Measurements from ENCODE around the gene EID1.
"Not testable (repeated sequence)": the region's sequence is repeated elsewhere in the genome, so short reads cannot be mapped to it uniquely, and the experiment has no call there.

Gene EID1, protein sequence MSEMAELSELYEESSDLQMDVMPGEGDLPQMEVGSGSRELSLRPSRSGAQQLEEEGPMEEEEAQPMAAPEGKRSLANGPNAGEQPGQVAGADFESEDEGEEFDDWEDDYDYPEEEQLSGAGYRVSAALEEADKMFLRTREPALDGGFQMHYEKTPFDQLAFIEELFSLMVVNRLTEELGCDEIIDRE

DNA sequence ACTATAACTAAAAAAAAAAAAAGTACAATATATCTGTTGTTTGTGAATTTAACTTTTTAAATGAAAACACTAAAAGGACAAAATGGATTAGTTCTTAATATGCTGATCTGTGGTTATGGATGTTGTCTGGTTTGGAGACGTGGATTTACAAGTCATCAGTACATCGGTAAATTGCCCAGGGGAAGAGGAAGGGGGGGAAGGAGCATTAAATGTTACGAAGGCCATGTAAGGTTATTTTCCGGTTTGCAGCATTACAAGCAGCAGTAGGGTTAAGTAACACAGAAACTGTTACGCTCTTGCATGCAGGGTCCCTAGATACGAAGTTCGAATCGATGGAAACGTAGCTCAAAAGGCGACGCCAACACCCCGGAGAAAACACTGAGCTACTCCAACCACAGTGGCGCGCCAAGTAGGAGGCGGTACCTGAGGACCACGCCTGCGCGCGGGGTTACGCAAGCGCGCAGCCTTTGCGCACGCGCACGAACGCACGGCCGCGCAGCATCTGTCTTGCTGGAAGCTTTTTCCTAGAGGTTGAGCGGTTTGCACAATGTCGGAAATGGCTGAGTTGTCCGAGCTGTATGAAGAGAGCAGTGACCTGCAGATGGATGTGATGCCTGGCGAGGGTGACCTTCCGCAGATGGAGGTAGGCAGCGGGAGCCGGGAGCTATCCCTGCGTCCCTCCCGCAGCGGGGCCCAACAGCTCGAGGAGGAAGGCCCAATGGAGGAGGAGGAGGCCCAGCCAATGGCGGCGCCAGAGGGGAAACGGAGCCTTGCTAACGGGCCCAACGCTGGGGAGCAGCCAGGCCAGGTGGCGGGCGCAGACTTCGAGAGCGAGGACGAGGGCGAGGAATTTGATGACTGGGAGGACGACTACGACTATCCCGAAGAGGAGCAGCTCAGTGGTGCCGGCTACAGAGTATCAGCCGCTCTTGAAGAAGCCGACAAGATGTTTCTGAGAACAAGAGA is at the start of gene EID1:
EID1 (plus strand) TSS at position 505 of the 966 bp plus-strand sequence; CDS start at position 548, 43 bp downstream.
- in situ Hi-C loops (cut with HindIII; ENCODE audit: low sequenced_read_pairs) = loop anchor here (5.0 kb wide), 2 partner anchors 94 to 344 kb away; no protein-coding TSS in a partner anchor

DNA sequence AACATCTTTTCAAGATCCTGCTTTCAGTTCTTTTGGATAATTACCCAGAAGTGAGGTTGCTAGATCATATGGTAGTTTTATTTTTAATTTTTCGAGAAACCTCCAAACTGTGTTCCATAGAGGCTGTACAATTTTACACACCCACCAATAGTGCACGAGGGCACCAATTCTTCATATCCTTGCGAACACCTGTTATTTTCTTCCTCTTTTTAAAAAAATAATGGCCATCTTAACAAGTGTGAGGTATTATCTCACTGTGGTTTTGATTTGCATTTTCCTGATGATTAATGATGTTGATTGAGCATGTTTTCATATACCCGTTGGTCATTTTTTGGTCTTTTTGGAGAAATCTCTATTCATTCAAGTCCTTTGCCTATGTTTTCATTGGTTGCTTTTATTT is 49.5 kb upstream of the EID1 start:
- in situ Hi-C loops (cut with HindIII; ENCODE audit: low sequenced_read_pairs) = no loop called here

DNA sequence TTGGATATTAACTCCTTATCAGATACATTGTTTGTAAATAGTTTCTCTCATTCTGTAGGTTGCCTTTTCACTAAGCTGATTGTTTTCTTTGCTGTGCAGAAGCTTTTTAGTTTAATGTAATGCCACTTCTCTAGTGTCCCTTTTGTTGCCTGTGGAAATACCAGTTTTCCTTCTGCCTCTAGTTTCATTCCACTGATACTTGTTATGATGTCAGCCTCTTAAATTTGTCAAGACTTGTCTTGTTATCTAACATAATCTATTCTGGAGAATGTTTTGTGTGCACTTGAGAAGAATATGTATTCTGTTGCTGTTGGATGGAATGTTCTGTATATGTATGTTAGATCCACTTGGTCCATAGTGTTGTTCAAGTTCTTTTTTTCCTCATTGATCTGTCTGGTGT is 49.0 kb upstream of the EID1 start:
- in situ Hi-C loops (cut with HindIII; ENCODE audit: low sequenced_read_pairs) = no loop called here

DNA sequence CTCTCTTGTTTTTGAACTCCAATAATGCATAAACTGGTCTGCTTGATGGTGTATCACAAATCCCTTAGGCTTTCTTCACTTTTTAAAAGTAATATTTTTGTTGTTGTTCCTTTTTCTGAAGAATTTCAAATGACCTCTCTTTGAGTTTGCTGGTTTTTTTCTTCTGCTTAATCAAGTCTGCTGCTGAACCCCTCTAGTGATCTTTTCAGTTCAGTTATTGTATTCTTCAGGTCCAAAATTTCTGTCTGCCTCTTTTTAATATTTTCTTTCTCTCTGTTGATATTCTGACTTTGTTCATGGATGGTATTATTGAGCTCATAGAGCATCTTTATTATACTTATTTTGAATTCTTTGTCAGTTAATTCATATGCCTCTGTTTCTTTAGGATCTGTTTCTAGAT is 45.3 kb upstream of the EID1 start:
- in situ Hi-C loops (cut with HindIII; ENCODE audit: low sequenced_read_pairs) = no loop called here

DNA sequence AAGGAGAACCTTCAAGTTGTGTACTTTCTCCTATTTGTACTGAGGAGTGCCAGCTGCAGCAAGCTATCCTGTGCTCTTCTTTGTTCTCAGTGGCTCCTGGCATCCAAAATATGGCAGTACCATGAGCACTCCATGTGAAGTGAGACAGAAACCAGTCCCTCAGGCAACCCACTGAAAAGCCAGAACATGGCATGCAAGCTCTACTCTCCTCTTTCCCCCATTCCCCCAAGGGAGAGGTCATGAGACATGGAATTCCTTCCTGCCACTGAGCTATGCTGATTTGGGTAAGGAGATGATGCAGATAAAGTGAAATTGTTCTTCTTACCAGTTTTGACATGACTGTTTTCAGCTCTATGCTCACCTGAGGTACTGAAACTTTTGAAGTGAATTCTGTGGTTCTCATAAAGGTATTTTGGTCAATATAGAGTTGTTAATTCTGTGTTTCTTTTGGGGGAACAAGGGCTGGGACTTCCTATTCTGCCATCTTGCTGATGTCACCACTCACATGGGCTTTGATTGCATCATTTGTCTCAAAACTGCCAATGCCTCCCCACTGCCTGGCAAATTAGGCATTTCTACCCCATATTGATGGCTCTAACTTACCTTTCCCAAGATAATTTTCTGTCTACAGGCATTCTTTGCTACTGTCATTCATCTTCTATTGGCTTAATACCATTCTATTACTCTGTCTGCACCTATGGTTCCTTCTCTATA is 44.3 kb upstream of the EID1 start:
- in situ Hi-C loops (cut with HindIII; ENCODE audit: low sequenced_read_pairs) = no loop called here

DNA sequence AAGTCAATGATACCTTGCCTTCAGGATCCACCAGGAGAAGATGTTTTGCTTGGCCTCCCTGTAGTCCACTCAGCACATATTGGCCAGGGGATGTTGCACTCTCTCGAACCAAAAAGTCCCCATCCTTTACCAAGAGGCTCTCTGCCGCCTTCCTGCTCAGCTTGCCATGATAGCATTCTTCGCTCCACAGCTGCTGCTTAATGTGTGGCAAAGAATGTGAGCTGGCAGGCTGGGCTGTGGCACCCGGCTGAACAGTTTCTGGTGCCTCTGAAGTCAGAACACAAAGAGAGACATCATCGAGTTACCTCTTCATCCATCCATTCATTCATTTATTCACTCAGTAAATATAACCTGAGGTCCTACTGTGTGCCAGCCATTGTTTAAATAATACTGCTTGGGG is 43.2 kb upstream of the EID1 start:
- in situ Hi-C loops (cut with HindIII; ENCODE audit: low sequenced_read_pairs) = no loop called here

DNA sequence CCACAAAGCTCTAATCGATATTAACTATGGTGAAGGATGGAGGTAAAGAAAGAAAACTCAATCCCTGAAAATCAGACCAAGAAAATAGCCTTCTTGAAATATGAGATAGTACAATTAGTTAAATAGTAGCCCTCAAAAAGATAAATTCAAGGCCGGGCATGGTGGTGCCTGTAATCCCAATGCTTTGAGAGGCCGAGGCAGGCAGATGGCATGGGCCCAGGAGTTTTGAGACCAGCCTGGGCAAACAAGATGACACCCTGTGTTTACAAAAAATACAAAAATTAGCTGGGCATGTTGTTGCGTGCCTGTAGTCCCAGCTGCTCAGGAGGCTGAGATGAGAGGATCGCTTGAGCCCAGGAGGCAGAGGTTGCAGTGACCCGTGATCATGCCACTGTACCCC is 35.4 kb upstream of the EID1 start:
- in situ Hi-C loops (cut with HindIII; ENCODE audit: low sequenced_read_pairs) = no loop called here

DNA sequence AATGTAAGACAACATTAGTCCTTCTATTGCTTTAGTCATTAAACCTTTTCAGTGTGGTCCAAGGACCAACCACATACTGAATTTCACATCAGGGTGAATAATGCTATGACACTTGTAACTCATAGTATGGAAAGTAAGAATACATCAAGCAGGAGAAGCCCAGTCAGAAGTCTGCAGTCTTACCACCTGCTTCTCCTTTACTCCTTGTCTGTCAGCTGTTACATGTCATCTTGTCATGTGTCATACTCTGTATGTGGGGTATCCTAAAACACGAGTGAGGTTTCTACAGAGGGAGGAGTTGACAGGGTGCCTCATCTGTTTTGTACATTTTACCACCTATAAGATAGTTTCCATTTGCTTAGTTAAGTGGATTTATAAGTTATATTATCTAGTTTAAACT is 32.8 kb upstream of the EID1 start:
- in situ Hi-C loops (cut with HindIII; ENCODE audit: low sequenced_read_pairs) = no loop called here

DNA sequence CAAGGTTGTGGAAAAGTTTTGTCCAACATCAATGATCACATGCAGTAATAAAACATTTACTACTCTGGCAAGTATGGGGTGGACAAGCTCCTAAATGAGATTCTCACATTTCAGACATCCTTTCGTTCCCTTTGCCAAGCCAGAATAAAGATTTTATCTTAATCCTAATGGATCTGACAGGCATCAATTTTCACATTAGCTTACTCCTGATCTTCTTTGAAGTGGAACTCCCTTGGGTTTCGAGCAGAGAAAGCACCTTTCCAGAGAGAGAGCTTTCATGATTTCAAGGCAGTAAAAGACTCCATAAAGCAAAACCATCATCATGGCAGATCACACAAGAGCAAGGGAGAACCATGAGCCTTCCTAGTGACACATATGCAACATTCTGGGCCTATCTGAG is 27.3 kb upstream of the EID1 start:
- in situ Hi-C loops (cut with HindIII; ENCODE audit: low sequenced_read_pairs) = no loop called here

DNA sequence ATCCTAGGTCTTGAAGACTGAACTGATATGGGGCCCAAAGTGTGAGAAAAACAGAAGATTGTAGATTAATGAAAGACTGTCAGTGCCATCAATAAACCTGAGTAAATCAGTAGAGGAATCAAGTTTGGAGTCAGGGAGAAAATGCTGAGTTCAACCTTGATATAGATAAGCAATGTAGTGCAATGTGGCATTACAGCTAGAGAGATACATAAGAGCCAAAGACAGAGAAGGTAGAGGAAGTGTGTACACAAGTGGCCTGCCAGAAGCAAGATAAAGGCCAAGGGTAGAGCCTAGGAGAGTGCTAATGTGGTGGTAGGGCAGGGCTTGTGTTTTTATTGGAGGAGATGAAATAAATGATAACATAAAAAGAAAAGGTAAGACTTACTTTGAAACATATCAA is 26.0 kb upstream of the EID1 start:
- in situ Hi-C loops (cut with HindIII; ENCODE audit: low sequenced_read_pairs) = no loop called here

DNA sequence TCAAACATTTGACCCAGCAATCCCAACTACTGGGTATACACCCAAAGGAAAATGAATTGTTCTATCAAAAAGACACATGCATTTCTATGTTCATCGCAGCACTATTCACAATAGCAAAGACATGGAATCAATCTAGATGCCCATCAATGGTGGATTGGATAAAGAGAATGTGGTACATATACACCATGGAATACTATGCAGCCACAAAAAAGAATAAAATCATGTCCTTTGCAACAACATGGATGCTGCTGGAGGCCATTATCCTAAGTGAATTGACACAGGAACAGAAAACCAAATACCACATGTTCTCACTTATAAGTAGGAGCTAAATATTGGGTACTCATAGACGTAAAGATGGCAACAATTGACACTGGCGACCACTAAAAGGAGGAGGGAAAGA is 23.5 kb upstream of the EID1 start:
- in situ Hi-C loops (cut with HindIII; ENCODE audit: low sequenced_read_pairs) = not testable (repeated sequence)

DNA sequence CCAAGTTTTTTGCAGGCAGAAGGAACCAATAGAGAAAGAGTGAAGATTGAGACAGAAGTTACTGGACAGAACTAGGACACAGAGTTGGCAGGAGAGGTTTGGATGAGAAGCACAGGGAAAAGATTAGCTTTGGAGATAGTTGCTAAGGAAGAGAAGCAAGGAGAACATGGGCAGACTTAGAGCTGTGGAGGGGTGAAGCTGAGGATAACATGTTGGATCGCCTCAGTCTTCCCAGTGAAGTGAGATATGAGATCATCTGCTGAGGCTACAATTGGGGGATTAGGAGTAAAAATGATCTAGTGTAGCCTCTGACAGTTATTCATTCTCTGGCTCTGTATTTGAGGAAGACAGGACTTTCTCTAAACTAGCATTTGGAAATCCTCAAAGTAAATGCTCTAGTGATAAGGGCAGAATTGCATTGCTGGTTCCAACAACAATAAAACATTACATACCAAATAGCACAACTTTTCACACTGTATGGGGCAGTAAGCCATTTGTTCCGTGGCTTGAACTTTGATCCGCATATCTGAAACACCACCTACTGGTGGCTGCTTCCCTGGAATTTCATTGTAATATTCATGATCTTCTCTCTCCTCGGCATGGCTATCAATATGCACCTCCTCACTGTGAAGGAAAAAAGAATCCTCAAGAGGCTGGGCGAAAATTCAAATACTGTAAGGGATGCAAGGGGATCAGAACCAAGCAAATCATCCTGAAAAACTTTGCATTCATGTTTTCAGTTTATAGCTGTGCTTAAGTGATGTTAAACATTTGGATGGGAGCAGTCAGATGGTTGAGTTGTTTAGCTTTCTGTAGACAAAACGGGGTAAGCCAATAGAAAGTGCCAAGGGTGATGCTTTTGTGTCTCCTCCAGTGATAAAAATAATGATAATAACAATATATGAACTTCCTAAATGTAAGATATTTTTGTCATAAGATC is 22.2 kb upstream of the EID1 start:
- in situ Hi-C loops (cut with HindIII; ENCODE audit: low sequenced_read_pairs) = no loop called here

DNA sequence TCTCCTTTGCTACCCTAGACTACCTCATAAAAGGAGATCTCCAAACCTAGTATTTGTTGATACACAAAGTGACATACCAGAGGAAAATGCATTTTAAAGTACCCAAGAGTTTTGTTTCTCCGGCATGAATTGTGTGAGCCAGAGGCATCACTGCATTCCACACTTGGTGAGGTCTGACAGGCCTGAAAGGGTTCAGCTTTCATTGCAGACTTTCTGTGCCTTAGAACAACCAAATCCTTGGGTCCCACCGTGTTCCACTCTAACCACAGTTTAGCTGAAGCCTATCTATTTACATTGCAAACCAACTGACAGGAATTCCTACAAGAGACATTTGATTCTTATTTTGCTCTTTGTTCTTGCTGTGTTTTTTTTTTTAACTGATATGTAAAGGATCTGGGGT is 21.0 kb upstream of the EID1 start:
- in situ Hi-C loops (cut with HindIII; ENCODE audit: low sequenced_read_pairs) = no loop called here

DNA sequence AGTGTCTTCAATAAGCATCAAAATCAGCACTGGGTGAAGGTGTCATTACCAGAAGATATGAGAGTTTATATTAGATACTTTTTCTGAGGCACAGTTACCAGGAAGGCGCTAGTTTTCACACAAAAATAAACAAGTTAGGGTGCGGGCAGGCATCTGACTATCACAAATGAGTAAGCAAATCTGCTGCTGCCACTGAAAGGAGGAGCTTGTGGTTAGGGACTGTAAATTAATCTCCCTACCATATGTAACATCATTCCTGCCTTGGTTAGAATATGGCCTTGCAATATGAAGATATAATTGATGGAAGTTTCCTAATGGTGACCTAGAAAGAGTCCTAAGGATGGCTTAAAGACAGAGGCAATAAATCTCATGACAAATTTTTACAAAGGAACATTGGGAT is 19.5 kb upstream of the EID1 start:
- in situ Hi-C loops (cut with HindIII; ENCODE audit: low sequenced_read_pairs) = no loop called here

DNA sequence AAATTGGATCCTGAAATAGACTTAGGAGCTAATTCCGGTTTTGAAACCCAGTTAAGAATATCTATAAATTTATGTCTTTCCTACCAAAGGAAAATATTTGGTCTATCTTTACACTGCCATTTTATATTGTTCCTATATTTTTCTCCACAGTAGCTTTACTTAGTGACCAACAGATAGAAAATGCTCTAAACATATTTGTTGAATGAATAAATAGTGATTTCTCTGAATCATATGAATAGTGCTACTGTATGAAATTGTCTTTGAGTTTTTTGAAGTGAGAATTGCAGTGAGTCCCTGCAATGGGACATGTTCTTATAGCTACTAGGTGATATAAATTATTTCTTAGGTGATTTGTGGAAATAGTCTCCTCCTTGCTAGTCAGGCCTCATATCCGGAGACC is 18.5 kb upstream of the EID1 start:
- in situ Hi-C loops (cut with HindIII; ENCODE audit: low sequenced_read_pairs) = no loop called here

DNA sequence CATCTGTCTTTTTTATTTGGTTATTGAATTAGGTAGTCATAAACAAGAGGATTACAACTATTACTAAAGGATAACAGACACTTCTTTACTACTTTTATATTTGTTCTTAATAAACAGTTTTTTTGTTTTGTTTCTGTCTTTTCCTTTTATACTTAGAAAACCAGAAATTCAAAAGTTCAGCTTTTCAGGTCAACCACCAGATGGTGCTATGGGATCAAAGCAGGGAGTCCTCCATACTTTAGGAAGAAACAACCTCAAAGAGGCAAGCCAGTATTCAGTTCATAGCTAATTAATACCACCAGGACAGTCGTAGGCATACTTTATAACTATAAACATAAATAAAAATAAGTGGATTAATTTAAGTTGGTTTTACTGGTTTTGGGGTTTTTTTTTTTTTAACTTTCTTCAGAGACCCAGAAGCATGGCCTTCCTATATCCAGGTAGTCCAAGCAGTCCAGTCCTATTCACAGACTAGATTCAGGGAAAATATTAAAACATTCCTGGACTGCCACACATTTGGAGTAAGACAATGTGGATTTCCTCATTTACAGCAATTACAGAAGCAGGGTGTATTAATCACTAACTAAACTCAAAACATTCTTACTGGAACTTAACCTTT is 16.0 kb upstream of the EID1 start:
- in situ Hi-C loops (cut with HindIII; ENCODE audit: low sequenced_read_pairs) = no loop called here

DNA sequence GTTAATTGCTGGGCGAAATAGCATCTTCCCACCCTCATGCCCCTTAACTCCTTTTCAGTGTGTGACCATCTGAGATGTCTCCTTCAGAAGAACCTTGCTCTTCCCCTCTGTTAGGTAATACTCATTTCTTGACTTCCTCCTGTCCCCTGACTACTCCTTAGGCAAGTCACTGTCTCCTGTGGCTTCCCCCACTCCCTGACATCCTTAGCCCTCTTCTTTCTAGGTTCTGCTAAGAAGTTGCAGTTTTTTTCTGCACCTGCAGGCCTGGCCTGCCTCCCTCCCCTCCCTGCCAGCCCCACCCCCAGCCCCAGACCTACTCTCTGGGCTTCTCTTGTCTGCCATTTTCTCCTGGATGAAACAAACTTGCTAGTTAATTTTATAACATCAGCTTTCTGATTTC is 15.2 kb upstream of the EID1 start:
- in situ Hi-C loops (cut with HindIII; ENCODE audit: low sequenced_read_pairs) = no loop called here

DNA sequence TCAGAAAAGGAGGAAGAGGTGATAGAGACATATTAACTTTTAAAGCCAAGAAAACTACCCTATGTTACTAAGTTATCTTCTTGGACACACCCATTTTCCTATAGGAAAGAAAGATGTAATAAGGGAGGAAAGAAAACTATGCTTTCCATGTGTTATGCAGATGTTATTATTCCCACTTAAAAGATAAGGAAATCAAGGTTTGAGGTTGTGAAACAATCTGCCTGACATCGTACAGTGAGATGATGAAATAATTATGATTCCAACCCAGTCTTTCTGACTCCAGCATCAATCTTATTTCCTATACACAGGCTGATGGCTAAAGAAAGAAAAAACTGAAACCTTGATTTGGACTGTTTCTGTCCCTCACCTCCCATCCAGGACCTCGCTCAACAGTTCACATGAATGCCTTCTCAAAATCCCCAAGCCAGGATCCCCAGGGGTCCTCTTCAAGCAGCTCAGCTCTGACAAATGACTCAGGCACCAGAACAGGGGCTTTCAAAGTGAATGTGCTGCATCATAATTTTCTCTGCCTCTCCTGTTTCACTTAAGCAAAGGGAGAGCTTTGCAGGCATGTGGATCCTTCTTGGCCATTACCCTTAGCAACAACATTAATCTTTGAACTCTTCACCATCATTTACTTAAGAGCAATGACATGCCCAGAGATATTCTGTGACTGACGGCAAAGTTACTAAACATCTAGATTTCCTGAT is 12.4 kb upstream of the EID1 start:
- in situ Hi-C loops (cut with HindIII; ENCODE audit: low sequenced_read_pairs) = no loop called here

DNA sequence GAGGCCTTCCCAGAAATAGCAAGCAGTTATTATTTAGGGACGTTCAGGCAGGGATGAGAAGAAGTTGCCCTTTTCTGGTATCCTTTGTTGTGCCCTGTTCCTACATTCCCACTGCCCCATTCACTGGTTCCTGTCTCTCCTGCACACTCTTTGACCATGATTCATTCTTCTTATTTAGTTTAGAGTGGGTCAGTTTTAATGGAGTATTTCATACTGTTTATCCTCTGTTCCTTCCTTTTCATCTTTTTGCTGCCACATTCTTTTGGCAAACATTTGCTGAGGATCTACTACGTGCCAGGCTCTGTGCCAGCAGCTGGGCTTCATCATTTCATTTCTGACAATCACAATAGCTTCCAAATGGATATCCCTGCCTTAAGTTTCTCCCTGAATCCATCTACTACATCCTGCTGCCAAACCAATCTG is 11.8 kb upstream of the EID1 start:
- in situ Hi-C loops (cut with HindIII; ENCODE audit: low sequenced_read_pairs) = no loop called here

DNA sequence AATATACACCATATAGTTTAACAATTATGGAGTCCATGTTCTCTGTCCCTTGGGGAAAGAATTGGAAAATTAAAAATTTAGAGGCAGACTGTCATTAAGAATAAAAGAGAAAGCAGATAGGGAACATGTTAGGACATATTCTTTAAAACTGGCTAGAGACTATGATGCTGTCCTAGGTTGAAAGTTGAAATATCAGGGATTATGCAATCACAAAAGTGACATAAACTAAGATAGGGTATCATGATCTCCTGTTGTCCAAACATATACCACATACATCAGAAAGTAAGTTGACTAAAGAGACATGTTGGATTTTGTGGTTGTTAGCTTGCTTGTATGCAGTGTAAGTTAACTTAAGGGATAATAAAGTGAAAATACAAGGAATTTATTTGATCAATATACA is 9.9 kb upstream of the EID1 start:
- in situ Hi-C loops (cut with HindIII; ENCODE audit: low sequenced_read_pairs) = no loop called here
